T-helper 1 cell (primary cell): Measurements from ENCODE around the gene SCCPDH.
"Not testable (repeated sequence)": the region's sequence is repeated elsewhere in the genome, so short reads cannot be mapped to it uniquely, and the experiment has no call there.

Source experiments
- DNase-seq, 5 donors: peaks; one replicate each; pipeline ENCODE4 v3.0.0-alpha.2; 2012 to 2020

The SCCPDH gene

GRCh38 chr1:246801241-246802020 is 77.2 kb downstream of the SCCPDH start:
- DNase-seq = no peak

- no peak for DNase-seq
Observed at GRCh38 chr1:246803373-246803772, 79.2 kb downstream of the SCCPDH start.

- DNase-seq = no peak
Observed at GRCh38 chr1:246803883-246804282, 79.7 kb downstream of the SCCPDH start.

GRCh38 chr1:246805135-246805716 is 81.0 kb downstream of the SCCPDH start:
- no peak for DNase-seq

- DNase-seq = no peak
Observed at GRCh38 chr1:246809473-246809872, 85.3 kb downstream of the SCCPDH start.

- DNase-seq = no peak
Observed at GRCh38 chr1:246811985-246812384, 87.8 kb downstream of the SCCPDH start.

- not testable (repeated sequence) for DNase-seq
Observed at GRCh38 chr1:246813325-246813724, 89.1 kb downstream of the SCCPDH start.

- no peak for DNase-seq
Observed at GRCh38 chr1:246814890-246815289, 90.7 kb downstream of the SCCPDH start.

- no peak for DNase-seq
Observed at GRCh38 chr1:246815693-246816270, 91.6 kb downstream of the SCCPDH start.
